NOMO-1 treated with dmso at 0.1 percent for 144 hours (cell line): ENCODE results near the gene TEKTIP1.
"Not testable (repeated sequence)": the region's sequence is repeated elsewhere in the genome, so short reads cannot be mapped to it uniquely, and the experiment has no call there.

ENCODE experiments used
- DNase-seq: peaks from one replicate; lab custom pipeline; 2025; ENCODE audit not compliant: unreplicated experiment; lab: John Stamatoyannopoulos, UW

The TEKTIP1 gene

GRCh38 chr19:3522421-3523360, 16.3 kb upstream of the TEKTIP1 start:
- no peak for DNase-seq

GRCh38 chr19:3523361-3524077, 15.5 kb upstream of the TEKTIP1 start:
- DNase-seq, result no peak

- no peak for DNase-seq
These were observed 14.7 kb upstream of the TEKTIP1 start for GRCh38 chr19:3524078-3524842.

- DNase-seq, result no peak
These were observed 14.0 kb upstream of the TEKTIP1 start for GRCh38 chr19:3524904-3525451.

- no peak for DNase-seq
These were observed 12.3 kb upstream of the TEKTIP1 start for GRCh38 chr19:3526507-3527237.

- DNase-seq, result no peak
These were observed 11.6 kb upstream of the TEKTIP1 start for GRCh38 chr19:3527238-3527910.

GRCh38 chr19:3528080-3528479, 10.9 kb upstream of the TEKTIP1 start:
- no peak for DNase-seq

GRCh38 chr19:3528539-3529211, 10.3 kb upstream of the TEKTIP1 start:
- no peak for DNase-seq

GRCh38 chr19:3529299-3529698, 9.7 kb upstream of the TEKTIP1 start:
- not testable (repeated sequence) for DNase-seq

GRCh38 chr19:3530389-3530788, 8.6 kb upstream of the TEKTIP1 start:
- no peak for DNase-seq

GRCh38 chr19:3531716-3532115, 7.3 kb upstream of the TEKTIP1 start:
- no peak for DNase-seq

GRCh38 chr19:3532154-3532786, 6.7 kb upstream of the TEKTIP1 start:
- DNase-seq, result no peak

GRCh38 chr19:3533033-3533432, 5.9 kb upstream of the TEKTIP1 start:
- DNase-seq, result no peak

GRCh38 chr19:3533563-3534216, 5.3 kb upstream of the TEKTIP1 start:
- DNase-seq, result no peak

GRCh38 chr19:3534375-3535234, 4.4 kb upstream of the TEKTIP1 start:
- DNase-seq, result no peak

GRCh38 chr19:3535235-3535535, 3.8 kb upstream of the TEKTIP1 start:
- DNase-seq, result no peak

- DNase-seq, result no peak
These were observed 3.4 kb upstream of the TEKTIP1 start for GRCh38 chr19:3535563-3535965.

GRCh38 chr19:3535981-3536380, 3.0 kb upstream of the TEKTIP1 start:
- no peak for DNase-seq
